ENCODE data around the gene ARHGEF33.

DNA sequence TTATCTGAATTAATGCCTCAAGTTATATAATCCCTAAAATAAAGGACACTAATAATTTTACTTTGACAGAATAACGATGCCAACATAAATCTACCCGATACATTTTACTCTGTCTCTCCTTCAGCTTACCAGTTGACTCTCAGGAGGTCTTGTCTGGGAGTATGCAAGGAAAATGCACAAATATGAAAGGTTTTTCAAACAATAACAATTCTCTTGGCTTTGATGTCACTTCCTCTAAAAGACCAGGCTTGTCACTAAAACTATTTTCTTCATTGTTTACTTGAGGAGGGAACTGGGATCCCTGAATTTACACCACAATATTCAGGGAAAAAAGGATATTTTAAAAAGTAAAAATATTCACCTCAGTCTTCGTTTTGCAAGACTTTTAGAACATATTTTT is 134.0 kb downstream of the ARHGEF33 start:
- TF ChIP-seq, protein P1, sequence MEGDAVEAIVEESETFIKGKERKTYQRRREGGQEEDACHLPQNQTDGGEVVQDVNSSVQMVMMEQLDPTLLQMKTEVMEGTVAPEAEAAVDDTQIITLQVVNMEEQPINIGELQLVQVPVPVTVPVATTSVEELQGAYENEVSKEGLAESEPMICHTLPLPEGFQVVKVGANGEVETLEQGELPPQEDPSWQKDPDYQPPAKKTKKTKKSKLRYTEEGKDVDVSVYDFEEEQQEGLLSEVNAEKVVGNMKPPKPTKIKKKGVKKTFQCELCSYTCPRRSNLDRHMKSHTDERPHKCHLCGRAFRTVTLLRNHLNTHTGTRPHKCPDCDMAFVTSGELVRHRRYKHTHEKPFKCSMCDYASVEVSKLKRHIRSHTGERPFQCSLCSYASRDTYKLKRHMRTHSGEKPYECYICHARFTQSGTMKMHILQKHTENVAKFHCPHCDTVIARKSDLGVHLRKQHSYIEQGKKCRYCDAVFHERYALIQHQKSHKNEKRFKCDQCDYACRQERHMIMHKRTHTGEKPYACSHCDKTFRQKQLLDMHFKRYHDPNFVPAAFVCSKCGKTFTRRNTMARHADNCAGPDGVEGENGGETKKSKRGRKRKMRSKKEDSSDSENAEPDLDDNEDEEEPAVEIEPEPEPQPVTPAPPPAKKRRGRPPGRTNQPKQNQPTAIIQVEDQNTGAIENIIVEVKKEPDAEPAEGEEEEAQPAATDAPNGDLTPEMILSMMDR (IDR thresholded peaks at IDR 0.05), result no peak
- TF ChIP-seq POLR2A (IDR thresholded peaks at IDR 0.05), result no peak
- TF ChIP-seq POLR2AphosphoS5 (IDR thresholded peaks at IDR 0.05; ENCODE audit: insufficient read depth in 1 of 2, low read depth in 1 of 2), result no peak
